ENCODE data around the gene SYCE3.
A peak's percentile ranks its signal among the peaks of the same experiment; 100 is the strongest.

Gene SYCE3

DNA sequence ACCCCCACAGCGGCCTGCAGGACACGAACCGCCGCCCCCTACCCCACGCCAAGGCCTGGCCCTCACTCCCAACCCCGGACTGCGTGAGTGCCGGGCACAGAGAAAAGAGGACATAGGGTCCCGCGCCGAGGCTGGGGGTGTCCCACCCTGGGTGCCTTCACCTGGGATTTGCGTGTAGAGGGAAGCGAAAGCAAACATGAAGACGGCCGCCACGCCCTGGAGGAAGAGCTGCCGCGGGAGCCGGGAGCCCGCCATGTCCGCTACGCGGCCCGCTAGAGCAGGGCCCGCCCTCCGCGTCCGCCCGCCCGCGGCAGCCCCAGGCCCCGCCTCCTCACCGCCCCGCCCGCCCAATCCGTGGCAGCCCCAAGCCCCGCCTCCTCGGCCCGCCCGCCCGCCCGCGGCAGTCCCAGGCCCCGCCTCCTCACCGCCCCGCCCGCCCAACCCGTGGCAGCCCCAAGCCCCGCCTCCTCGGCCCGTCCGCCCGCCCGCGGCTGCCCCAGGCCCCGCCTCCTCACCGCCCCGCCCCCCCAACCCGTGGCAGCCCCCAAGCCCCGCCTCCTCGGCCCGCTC is 55.2 kb downstream of the SYCE3 start, which contains the start of gene LMF2:
TSS of gene LMF2 (minus strand) at position 282 of the 570 bp plus-strand sequence. CDS start at position 255, 27 bp downstream.
- CTCF ChIA-PET: no interaction called here
- DNase-seq (ENCODE audit: low spot score): peak; percentile 83
- POLR2A ChIA-PET (ENCODE audit: low non-redundant PET): interaction anchor here (0.6 to 0.8 kb wide), 2 partner anchors 14 to 18 kb away, joined by 4 to 5 read pairs; partner anchors contain the start of gene SCO2
- TF ChIP-seq, protein P1, sequence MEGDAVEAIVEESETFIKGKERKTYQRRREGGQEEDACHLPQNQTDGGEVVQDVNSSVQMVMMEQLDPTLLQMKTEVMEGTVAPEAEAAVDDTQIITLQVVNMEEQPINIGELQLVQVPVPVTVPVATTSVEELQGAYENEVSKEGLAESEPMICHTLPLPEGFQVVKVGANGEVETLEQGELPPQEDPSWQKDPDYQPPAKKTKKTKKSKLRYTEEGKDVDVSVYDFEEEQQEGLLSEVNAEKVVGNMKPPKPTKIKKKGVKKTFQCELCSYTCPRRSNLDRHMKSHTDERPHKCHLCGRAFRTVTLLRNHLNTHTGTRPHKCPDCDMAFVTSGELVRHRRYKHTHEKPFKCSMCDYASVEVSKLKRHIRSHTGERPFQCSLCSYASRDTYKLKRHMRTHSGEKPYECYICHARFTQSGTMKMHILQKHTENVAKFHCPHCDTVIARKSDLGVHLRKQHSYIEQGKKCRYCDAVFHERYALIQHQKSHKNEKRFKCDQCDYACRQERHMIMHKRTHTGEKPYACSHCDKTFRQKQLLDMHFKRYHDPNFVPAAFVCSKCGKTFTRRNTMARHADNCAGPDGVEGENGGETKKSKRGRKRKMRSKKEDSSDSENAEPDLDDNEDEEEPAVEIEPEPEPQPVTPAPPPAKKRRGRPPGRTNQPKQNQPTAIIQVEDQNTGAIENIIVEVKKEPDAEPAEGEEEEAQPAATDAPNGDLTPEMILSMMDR (conservative IDR thresholded peaks at IDR 0.05; ENCODE audit: low read depth): no peak
- H3K27ac ChIP-seq: peak within 1 kb of the TSS; percentile 91

DNA sequence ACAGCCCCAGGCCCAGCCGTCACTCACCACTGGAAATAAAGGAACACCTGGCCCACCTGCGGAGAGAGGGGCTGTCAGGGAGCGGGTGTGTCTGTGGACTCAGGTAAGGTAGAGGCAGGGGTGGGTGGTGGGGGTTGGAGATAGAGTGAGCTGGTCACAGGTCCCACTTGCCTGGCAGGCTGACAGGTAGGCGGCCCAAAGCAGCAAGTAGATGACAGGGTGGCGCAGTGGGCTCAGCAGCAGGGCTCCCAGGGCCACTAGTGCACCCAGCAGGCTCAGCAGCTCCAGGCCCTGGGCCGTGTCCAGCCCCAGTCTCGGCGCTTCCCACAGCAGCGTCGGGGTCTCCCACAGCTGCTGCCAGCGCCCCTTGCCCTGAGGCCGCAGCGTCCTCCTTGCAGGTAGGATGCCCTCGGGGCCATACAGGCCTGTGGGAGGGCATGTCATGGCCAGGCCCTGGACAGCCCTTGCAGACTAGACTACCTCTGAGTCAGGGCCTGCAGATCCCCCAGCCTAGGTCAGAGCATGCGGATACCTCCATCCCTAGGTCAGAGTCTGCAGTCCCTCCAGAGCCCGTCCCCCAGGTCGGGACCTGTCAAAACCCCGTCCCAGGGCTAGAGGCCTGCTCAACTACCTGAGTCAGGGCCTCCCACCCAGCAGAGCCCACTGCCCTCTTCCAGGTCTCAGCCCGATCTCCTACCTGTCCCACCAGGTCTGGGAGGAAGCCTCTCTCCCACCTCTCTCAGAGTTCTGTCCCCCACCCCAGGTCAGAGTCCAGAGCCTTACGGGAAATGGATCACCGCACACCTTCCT is 55.9 kb downstream of the SYCE3 start:
- no peak for DNase-seq (ENCODE audit: low spot score)
- TF ChIP-seq, protein P1 (conservative IDR thresholded peaks at IDR 0.05; ENCODE audit: low read depth): no peak
- ChIA-PET CTCF (no interaction called here), POLR2A (ENCODE audit: low non-redundant PET) (no interaction called here)
- H3K27ac ChIP-seq: peak overlapping the region; percentile 84

DNA sequence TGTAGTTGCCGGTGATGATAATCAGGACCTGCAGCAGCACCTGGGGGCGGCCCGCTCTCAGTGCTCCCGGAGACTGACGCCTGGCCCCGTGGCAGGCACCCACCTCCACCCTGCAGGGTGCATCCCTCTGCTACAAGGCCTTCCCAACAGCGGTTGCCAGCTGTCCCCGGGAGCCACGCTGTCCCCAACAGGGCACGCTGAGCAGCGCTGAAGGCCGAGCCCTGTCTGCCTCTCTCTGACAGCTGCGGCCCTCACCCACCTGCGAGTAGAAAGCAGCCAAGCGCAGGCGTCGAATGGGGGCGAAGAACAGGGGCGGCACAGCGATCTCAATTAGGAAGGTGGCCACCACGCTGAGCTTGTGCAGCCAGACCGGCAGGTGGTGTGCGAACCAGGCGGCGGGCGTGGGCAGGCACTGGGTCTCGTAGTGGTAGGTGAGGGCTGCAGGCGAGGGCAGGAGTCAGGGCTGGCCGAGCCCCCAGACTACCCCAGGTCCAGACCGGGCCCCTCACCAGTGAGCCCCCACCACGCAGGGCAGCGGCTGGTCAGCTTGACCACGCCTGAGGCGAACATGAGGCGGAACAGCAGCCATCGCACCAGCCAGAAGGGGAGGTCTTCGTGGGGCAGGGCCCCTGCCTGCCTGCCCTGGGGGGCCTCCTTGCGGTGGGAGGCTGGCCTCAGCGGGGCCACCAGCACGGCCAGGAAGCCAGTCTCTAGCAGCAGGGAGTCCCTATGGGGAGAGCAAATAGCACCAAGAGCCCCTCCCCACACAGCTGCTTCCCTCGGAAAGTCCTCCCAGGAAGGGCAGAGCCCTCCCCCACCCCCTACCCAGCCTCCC is 56.7 kb downstream of the SYCE3 start:
- ChIA-PET POLR2A (ENCODE audit: low non-redundant PET) (no interaction called here), CTCF (interaction anchor here (0.6 kb wide), 1 partner anchor 265 kb away, joined by 3 read pairs; no protein-coding TSS in a partner anchor)
- DNase-seq (ENCODE audit: low spot score): no peak
- TF ChIP-seq, protein P1 (conservative IDR thresholded peaks at IDR 0.05; ENCODE audit: low read depth): no peak
- H3K27ac ChIP-seq: peak overlapping the region; percentile 84

DNA sequence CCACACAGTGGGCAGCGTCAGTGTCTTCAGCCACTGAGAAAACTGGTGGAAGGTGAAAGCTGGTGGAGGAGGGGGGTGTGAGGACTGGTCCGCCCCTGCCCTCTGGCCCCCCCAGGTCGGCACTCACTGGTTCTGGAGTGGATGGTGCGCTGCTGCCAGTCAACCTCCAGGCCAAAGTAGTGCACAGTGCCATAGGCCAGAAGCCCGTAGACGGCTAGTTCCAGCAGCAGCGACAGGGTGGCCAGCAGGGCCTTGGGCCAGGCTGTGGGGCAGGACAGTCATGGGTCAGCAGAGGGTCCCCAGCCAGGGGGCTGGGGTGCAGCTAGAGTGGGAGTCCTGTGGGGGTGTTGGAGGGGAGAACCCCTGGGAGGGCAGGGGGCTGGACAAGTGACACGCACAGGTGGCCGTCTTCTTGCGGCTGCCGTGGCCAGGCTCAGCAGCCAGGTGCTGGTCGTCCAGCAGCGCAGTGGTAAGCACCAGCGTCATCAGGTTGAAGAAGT is 57.4 kb downstream of the SYCE3 start:
- peak overlapping the region; percentile 84 for H3K27ac ChIP-seq
- DNase-seq (ENCODE audit: low spot score): no peak
- ChIA-PET CTCF (interaction anchor here (0.6 kb wide), 1 partner anchor 264 kb away, joined by 3 read pairs; no protein-coding TSS in a partner anchor), POLR2A (ENCODE audit: low non-redundant PET) (no interaction called here)
- TF ChIP-seq, protein P1 (conservative IDR thresholded peaks at IDR 0.05; ENCODE audit: low read depth): no peak

DNA sequence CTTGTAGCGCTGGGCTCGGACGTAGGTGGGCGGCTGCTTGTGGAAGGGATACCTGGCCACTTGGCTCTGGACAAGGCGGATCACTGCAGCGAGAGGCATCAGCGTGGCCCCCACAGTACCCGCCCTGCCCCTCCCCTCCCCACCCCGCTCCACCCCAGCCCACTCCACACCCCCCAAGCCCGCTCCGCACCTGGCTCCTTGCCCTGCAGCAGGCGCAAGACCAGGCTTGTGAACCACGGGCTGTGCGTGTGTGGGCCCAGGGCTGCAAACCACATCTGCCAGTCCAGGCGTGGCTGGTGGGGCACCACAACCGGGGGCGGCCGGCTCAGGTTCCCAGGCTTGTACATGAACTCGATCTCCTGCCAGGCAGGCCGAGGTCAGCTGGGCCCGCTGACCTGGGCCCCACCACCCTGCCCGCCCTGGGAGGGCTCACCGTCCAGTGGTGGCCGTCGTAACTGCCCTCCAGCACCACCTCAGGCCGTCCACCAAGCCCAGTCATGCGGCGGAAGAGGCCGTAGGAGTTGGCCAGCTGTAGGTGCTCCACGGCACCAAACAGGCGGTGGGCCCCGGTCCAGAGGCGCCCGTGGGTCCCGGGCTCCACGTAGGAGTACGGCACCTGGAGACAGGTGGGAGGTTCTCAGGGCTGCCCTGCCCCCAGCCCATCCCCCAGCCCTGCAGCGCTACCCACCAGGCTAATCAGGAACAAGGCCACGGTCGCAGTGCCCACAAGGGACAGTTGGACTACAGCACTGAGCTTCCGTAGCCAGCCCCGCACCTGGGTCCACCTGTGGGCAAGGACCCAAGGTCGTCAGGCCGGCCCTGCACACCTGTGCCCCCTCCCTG is 58.1 kb downstream of the SYCE3 start:
- ChIA-PET CTCF (interaction anchor here (0.6 kb wide), 1 partner anchor 25 kb away, joined by 3 read pairs; no protein-coding TSS in a partner anchor), POLR2A (ENCODE audit: low non-redundant PET) (no interaction called here)
- TF ChIP-seq, protein P1 (conservative IDR thresholded peaks at IDR 0.05; ENCODE audit: low read depth): no peak
- H3K27ac ChIP-seq: peak overlapping the region; percentile 84
- no peak for DNase-seq (ENCODE audit: low spot score)

All from RWPE1 (cell line).